ENCODE results near the gene NCOA7.

Gene NCOA7

GRCh38 chr6:125811259-125811658 lies 20.5 kb downstream of the NCOA7 start:
- no peak for DNase-seq (ENCODE audit: low read depth)

GRCh38 chr6:125812394-125813292 lies 21.9 kb downstream of the NCOA7 start:
- peak; percentile 79 for DNase-seq (ENCODE audit: low read depth)

DNA sequence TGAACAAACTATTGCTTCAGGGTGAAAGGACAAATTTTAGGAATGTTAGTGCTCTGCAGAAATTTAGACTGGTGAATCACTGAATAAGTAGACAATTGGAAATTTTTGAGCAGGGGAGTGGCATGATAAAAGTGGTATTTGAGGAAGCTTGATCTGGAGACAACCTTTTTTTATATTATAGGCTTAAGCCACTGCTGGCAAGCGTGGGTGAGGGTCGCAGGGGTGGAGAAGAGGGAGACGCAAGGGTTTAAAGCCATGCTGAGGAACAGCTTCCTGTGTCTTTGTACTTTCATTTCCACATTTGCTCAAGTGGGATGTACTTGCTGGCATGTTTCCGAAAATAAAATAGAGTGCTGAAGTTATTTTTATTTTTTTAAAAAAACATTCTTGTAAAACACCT lies 23.7 kb downstream of the NCOA7 start:
- DNase-seq (ENCODE audit: low read depth), result no peak

GRCh38 chr6:125815080-125815910 lies 24.5 kb downstream of the NCOA7 start:
- DNase-seq (ENCODE audit: low read depth), result no peak

DNA sequence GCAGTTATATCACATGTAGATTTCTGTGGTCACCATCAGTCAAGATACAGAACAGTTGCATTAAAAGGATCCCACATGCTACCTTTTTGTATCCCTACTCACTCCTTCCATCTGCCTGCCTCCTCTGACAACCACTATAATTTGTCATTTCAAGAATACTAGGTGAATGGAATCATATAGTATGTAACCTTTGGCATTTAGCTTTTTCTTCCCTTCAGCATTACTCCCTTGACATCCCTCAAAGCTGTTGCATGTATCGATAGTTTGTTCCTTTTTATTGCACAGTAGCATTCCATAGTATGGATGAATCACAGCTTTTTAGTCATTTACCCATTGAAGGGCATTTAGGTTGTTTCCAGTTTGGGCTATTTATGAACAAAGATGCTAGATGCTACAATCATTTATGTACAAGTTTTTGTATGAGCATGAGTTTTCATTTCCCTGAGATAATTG lies 26.1 kb downstream of the NCOA7 start:
- DNase-seq (ENCODE audit: low read depth), result no peak

- no peak for DNase-seq (ENCODE audit: low read depth)
Observed at GRCh38 chr6:125818225-125818657, 27.5 kb downstream of the NCOA7 start.

- DNase-seq (ENCODE audit: low read depth), result no peak
Observed at GRCh38 chr6:125818772-125819260, 28.1 kb downstream of the NCOA7 start.

GRCh38 chr6:125819535-125820326 lies 29.0 kb downstream of the NCOA7 start:
- DNase-seq (ENCODE audit: low read depth), result no peak

DNA sequence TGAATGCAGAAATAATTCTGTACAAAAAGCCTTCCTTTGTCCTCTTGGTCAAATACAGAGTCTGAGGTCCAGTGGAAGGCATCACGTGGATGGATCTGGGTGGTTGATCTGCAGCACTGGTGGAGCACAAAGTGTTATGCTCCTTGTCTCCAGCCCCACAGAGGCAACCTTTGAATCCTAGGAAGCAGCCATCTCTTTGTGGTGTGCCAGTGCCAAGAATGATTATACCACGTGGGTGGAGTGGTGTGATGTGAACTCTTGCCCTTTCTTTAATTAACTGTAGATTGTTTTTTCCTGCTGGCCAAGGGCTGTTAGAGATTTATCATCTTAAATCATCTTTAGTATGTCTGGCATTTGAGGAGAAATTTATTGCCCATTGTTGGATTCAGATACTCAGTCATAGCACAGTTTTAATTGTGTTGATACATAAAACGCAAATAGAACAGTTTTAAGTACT lies 31.1 kb downstream of the NCOA7 start:
- DNase-seq (ENCODE audit: low read depth), result no peak

DNA sequence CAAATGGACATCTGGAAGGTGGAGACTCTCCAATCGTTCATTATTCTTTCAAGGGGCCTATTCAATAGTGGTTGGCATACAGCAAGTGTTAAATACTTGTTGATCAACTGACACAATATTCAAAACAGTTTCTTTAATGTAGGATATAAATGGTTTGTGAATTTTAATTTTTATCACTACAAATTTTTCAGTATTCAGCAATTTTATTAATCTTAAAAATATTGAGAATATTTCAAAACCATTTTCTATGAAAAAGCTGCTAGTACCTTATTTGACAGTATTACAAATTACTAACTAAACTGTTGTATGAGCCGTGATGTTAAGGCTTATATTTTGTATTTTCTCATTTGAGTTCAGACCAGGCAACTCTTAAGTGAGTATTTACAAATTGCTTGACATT lies 32.4 kb downstream of the NCOA7 start:
- no peak for DNase-seq (ENCODE audit: low read depth)

DNA sequence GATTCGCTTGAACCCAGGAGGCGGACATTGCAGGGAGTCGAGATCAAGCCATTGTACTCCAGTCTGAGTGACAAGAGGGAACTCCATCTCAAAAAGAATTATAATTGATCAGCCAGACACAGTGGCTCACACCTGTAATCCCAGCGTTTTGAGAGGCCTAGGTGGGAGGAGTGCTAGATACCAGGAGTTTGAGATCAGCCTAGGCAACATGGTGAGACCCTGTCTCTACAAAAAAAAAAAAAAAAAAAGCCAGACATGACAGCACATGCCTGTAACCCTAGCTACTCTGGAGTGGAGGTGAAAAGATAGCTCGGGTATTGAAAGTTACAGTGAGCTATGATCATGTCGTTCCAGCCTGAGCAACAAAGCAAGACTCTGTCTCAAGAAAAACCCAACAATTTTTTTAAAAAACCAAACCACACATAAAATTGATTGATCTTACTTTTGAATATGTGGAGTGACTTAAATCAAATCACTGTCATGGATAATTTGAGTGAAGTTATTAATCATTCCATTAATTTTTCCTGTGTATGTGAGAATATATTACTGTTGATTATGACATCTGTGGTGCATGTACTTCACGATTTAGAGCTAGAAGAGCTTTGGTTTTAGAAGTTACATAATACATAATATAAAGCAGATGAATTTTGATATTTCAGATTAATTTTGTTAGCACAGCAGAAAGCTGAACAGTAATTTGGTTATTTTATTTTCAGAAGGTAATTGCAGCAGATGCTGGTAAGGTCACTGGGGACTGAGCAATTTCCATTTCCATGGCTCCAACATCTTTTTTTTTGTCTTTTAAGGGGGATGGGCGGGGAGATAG lies 34.4 kb downstream of the NCOA7 start:
- no peak for DNase-seq (ENCODE audit: low read depth)

- DNase-seq (ENCODE audit: low read depth), result no peak
Observed at GRCh38 chr6:125826695-125827463, 36.1 kb downstream of the NCOA7 start.

DNA sequence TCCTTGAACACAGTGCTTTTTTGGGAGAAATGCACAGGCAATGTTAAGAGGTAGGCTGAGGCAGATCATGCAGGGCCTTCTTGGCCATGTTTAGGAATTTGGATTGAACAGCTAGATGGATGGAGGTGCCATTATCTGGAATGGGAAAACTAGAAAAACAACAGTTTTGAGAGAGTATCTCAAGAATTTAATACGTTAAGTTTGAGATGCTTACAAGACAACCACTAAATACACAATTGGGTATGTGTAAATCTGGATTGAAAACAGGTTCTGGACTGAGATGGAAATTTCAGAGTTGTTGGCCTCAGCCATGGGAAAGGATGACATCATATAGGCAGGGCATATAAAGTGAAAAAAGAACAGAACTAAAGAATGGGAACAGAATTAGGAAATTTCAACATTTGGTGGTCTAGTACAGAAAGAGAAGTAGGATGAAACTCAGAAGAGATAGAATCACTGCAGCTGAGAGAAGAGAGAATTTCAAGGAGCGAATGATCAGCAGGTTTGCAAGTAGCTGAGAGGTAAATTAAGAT lies 37.1 kb downstream of the NCOA7 start:
- no peak for DNase-seq (ENCODE audit: low read depth)

- no peak for DNase-seq (ENCODE audit: low read depth)
Observed at GRCh38 chr6:125828476-125829039, 37.8 kb downstream of the NCOA7 start.

- DNase-seq (ENCODE audit: low read depth), result no peak
Observed at GRCh38 chr6:125829433-125829832, 38.7 kb downstream of the NCOA7 start.

DNA sequence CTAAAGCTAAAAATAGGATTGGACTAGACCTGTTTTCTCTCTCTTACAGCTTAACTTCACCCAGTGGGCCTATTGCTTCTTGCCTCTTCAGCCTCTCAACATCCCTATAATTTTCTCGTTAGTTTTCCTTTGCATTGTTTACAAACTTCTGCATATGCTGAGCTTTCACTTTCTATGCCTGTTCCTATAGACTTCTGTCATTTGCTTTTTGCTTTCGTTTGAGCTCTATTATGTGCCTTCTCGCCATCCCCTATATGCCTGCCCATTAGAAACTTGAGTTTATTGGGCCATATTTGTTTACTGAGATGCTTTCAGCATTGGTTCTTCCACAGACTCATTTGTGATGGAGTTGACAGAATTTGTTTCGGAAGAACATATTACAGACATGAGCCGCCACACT lies 40.9 kb downstream of the NCOA7 start:
- DNase-seq (ENCODE audit: low read depth), result no peak

DNA sequence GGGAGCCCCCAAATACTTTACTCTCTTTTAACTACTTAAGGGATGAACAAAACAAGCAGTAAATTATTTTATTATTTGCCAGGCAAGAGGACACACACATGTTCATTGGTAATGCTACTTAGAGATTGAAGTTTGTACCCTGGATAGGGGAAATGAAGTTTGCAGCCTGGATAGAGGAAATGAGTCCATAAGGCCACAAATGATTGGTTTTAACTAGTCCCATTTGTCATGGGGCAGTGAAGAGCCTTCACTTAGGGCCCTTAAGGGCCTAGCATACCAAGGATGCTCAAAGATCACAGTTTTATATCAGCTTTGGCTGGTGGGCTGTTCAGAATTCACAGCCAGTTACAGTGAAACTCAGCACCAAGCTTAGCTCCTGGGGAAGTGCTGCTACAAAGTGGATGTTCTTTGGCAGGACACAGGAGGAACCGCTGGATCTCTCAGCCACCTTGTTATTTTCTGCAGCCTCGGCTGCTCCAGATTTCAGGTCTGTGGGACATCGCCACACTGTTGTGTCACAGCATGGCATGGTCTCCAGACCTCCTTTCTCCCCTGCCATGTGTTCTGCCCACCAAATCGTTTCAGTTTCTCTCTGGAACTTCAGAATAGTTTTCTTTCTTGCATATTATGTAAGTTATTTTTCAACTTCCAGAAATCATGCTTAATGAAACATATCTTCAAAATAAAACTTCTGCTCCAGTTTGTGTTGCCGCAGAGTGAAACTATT lies 41.8 kb downstream of the NCOA7 start:
- DNase-seq (ENCODE audit: low read depth), result no peak

- DNase-seq (ENCODE audit: low read depth), result no peak
Observed at GRCh38 chr6:125834348-125834747, 43.6 kb downstream of the NCOA7 start.

DNA sequence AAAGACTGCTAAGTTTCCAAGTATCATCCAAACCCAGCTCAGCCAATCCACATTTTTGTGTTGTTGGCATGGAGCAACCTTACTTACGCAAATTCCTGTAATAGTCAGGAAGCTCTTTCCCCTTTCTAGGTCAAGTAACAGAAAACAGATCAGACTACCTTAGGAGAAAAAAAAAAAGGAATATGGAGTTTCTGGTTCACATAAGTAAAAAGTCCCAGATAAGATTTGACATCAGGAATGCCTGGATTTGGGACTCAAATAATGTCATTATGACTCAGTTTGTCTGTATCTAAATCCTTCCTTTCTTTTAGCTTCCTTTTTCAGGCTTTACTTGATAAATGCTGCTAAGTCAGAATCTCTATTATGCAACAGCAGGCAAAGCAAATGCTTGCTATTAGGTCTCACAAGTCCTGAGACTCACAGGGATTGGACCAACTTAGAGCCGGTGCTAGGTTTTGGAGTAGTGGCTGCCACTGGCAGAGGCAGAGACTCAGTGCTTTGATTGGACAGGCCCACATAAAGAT lies 44.5 kb downstream of the NCOA7 start:
- DNase-seq (ENCODE audit: low read depth), result no peak
